Measurements from ENCODE around the gene SURF1.

Gene SURF1

DNA sequence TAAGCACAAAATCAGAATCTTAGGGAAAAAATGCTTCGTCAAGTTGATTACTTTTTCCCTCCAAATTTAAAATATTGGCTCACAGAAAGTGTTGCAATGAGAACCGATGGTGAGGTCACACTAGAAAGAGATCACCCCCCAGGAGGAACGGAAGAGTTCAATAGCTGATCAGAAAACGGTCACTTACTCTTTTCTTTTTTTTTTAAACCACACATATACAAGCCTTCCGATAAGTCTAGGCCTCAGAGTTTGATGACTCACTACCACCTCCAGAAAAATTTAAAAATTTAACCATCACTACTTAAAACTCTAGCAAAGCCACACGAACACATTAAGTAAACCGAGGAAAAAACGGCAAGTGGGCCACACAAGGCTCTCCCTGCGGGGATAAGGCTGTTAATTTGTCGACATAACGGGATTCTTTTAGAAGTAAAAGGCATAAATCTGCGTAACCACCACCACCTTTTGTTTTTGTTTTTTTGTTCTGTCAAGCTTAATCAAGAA, 18.4 kb upstream of the SURF1 start:
- H3K9ac ChIP-seq (ENCODE audit: low read length in 2 of 2): peak overlapping the region; percentile 86 to 89
- H3K4me3 ChIP-seq (ENCODE audit: low read length in 2 of 2): peak overlapping the region; percentile 82 to 84
- peaks cover 11 to 14% of the 10 kb centered on the region in 2 donors for H3K36me3 ChIP-seq (ENCODE audit: control insufficient read depth in 2 of 2, insufficient read depth in 2 of 2, low read length in 2 of 2)
- peaks cover 0 to 4% of the 10 kb centered on the region in 2 donors for H3K9me3 ChIP-seq (ENCODE audit: control insufficient read depth in 2 of 2, low read length in 2 of 2)
- no peaks in the 10 kb centered on the region for H3K27me3 ChIP-seq (ENCODE audit: control insufficient read depth in 1 of 2, insufficient read depth in 2 of 2, low read length in 2 of 2)
- H3K4me1 ChIP-seq (ENCODE audit: control insufficient read depth, insufficient read depth, low read length): peaks cover 49% of the 10 kb centered on the region
- H3K27ac ChIP-seq (ENCODE audit: low read length): peak overlapping the region; percentile 62

DNA sequence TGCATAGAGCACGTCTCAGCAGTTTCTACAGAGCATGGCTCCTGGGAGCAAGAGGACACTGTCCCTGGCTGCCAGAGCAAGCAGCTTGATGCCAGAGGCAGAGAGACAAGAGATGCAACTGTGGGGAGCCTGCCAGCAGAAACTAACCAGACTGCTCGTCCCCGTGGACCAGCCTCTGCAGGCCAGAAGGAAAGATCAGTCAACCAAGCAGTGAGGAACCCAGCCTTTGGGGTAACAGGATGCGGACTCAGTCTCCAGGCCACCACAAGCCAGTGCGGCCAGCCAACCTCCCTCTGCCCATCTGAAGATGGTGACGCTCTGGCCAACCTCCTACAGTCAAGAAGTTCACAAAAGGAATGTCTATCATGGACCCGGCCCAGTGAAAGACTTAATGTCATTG, 15.9 kb upstream of the SURF1 start:
- Histone ChIP-seq H3K27me3 (ENCODE audit: control insufficient read depth in 1 of 2, insufficient read depth in 2 of 2, low read length in 2 of 2) (no peaks in the 10 kb centered on the region), H3K4me3 (ENCODE audit: low read length in 2 of 2) (no peak overlapping the region), H3K4me1 (ENCODE audit: control insufficient read depth, insufficient read depth, low read length) (peaks cover 66% of the 10 kb centered on the region), H3K9me3 (ENCODE audit: control insufficient read depth in 2 of 2, low read length in 2 of 2) (no peaks in the 10 kb centered on the region), H3K27ac (ENCODE audit: low read length) (no peak overlapping the region), H3K36me3 (ENCODE audit: control insufficient read depth in 2 of 2, insufficient read depth in 2 of 2, low read length in 2 of 2) (peaks cover 12 to 18% of the 10 kb centered on the region in 2 donors), H3K9ac (ENCODE audit: low read length in 2 of 2) (peak overlapping the region; percentile 23 to 36)

DNA sequence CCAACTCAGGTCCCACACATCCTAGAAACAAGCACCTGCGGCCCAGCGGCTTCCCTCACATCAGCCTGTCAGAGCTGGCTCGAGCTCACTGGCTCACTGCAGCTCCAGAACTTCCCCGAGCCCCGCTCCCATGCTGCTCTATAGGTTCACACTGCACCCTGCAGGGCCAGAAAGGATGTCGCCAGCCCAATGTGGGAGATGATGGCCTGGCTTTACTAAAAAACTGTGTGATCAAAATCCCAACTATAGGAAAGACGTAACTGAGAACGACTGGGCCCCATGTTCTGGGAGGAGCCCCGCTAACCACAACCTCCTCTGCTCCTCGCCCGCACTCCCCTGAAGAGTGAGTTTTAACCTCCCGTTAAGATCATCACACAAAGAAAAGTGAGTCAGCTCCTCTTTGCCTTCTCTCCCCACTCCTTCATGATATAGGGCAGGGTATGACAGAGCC, 15.0 kb upstream of the SURF1 start:
- peaks cover 60% of the 10 kb centered on the region for H3K4me1 ChIP-seq (ENCODE audit: control insufficient read depth, insufficient read depth, low read length)
- H3K27me3 ChIP-seq (ENCODE audit: control insufficient read depth in 1 of 2, insufficient read depth in 2 of 2, low read length in 2 of 2): no peaks in the 10 kb centered on the region
- no peaks in the 10 kb centered on the region for H3K9me3 ChIP-seq (ENCODE audit: control insufficient read depth in 2 of 2, low read length in 2 of 2)
- H3K36me3 ChIP-seq (ENCODE audit: control insufficient read depth in 2 of 2, insufficient read depth in 2 of 2, low read length in 2 of 2): peaks cover 18 to 27% of the 10 kb centered on the region in 2 donors
- peak overlapping the region in 1 of 2 donors; percentile 36 for H3K9ac ChIP-seq (ENCODE audit: low read length in 2 of 2)
- no peak overlapping the region for H3K4me3 ChIP-seq (ENCODE audit: low read length in 2 of 2)
- no peak overlapping the region for H3K27ac ChIP-seq (ENCODE audit: low read length)

DNA sequence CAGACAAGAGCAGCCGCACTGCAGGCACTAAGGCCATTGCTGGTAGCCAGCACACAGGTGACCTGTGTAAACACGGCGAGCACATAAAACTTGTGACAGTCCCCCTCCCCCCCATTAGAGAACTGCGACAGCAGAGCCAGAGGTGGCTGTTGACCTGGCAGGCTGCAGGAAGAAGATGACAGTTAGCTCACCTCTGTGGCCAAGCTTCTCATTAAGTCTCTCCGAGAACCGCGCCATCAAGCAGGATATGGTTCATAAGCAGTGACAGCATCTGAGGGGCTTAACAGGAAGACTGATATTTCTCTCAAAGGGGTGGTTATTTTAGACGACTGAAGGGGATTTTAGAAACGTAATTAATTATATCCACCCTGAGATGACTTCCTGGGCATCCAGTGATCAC, 14.4 kb upstream of the SURF1 start:
- no peak overlapping the region for H3K4me3 ChIP-seq (ENCODE audit: low read length in 2 of 2)

DNA sequence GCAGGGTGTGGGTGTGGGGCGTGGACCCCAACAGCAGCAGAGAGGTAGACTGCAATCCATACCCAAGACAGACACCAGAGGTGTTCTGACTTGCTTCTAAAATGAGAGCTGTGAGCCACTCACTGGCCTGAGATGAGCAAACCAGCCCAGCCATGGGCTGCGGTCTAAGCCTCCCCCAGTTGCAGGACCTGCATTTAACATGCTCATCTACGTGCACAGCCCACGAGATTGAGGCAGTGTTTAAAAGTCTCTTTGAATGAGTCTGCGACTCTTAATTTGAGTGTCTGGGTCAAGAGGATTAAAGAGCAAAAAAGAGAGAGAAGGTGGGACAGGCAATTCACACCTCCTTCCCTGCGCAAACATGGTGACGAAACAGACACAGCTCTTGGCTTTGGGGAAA, 13.6 kb upstream of the SURF1 start:
- no peak overlapping the region for H3K4me3 ChIP-seq (ENCODE audit: low read length in 2 of 2)
- no peak overlapping the region for H3K9ac ChIP-seq (ENCODE audit: low read length in 2 of 2)
- H3K27ac ChIP-seq (ENCODE audit: low read length): no peak overlapping the region
- no peaks in the 10 kb centered on the region for H3K27me3 ChIP-seq (ENCODE audit: control insufficient read depth in 1 of 2, insufficient read depth in 2 of 2, low read length in 2 of 2)
- H3K36me3 ChIP-seq (ENCODE audit: control insufficient read depth in 2 of 2, insufficient read depth in 2 of 2, low read length in 2 of 2): peaks cover 32 to 39% of the 10 kb centered on the region in 2 donors
- no peaks in the 10 kb centered on the region for H3K9me3 ChIP-seq (ENCODE audit: control insufficient read depth in 2 of 2, low read length in 2 of 2)
- peaks cover 58% of the 10 kb centered on the region for H3K4me1 ChIP-seq (ENCODE audit: control insufficient read depth, insufficient read depth, low read length)

More for the DNA sequence above, 14.4 kb upstream of the SURF1 start:
- Histone ChIP-seq H3K9me3 (ENCODE audit: control insufficient read depth in 2 of 2, low read length in 2 of 2) (no peaks in the 10 kb centered on the region), H3K27ac (ENCODE audit: low read length) (no peak overlapping the region), H3K27me3 (ENCODE audit: control insufficient read depth in 1 of 2, insufficient read depth in 2 of 2, low read length in 2 of 2) (no peaks in the 10 kb centered on the region), H3K4me1 (ENCODE audit: control insufficient read depth, insufficient read depth, low read length) (peaks cover 60% of the 10 kb centered on the region), H3K36me3 (ENCODE audit: control insufficient read depth in 2 of 2, insufficient read depth in 2 of 2, low read length in 2 of 2) (peaks cover 24 to 33% of the 10 kb centered on the region in 2 donors), H3K9ac (ENCODE audit: low read length in 2 of 2) (peak overlapping the region in 1 of 2 donors; percentile 36)

DNA sequence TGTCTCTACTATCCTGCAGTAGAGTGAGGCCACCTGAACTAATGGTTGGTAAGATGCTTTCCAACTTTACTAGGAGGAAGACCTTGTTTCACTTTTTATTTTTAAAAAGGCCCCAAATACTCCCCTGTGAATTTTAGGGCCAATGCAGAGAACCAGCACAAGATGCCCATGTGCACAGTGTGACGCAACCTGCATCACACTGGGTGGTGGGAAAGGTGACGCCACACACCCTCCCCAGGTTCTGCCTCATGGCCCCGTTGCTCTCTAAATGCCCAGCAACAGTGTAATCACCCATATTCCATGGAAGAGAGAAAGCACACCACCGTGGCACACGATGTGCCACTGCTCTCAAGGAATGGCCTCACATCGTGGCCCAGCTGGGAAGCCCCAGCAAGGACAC, 13.1 kb upstream of the SURF1 start:
- no peaks in the 10 kb centered on the region for H3K9me3 ChIP-seq (ENCODE audit: control insufficient read depth in 2 of 2, low read length in 2 of 2)
- peak overlapping the region in 1 of 2 donors; percentile 21 for H3K9ac ChIP-seq (ENCODE audit: low read length in 2 of 2)
- H3K36me3 ChIP-seq (ENCODE audit: control insufficient read depth in 2 of 2, insufficient read depth in 2 of 2, low read length in 2 of 2): peaks cover 35 to 42% of the 10 kb centered on the region in 2 donors
- H3K4me1 ChIP-seq (ENCODE audit: control insufficient read depth, insufficient read depth, low read length): peaks cover 56% of the 10 kb centered on the region
- H3K4me3 ChIP-seq (ENCODE audit: low read length in 2 of 2): no peak overlapping the region
- H3K27me3 ChIP-seq (ENCODE audit: control insufficient read depth in 1 of 2, insufficient read depth in 2 of 2, low read length in 2 of 2): no peaks in the 10 kb centered on the region
- H3K27ac ChIP-seq (ENCODE audit: low read length): no peak overlapping the region

DNA sequence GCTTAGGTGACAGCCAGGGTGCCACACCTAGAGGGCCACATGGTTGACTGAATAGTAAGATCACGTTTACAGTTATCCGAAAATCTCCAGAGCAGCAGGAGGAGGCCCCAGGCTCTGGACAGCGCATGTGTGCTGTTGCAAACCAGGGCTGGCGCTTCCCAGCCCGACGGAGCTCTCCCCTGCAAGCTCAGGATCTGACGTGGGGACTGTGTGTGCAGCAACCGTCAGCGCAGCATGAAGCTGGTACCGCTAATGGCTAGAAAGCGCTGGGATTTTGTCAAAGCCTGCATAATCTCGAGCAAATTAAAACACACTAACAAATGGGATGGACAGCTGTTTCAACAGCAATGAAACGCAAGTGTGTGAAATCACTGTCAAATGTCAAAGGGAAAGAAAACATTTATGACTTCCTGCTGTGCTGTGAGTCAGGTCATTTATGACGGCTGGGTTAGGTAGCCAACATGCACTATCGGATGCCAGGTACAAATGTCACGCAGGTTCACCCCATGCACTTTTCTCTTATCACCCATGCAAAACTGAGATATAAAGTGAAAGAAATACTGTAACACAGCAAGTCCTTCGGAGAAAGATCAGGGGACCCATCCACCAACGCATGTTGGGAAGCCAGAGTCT, 12.1 kb upstream of the SURF1 start:
- H3K4me1 ChIP-seq (ENCODE audit: control insufficient read depth, insufficient read depth, low read length): peaks cover 50% of the 10 kb centered on the region
- H3K27ac ChIP-seq (ENCODE audit: low read length): no peak overlapping the region
- no peak overlapping the region for H3K9ac ChIP-seq (ENCODE audit: low read length in 2 of 2)
- H3K9me3 ChIP-seq (ENCODE audit: control insufficient read depth in 2 of 2, low read length in 2 of 2): no peaks in the 10 kb centered on the region
- H3K4me3 ChIP-seq (ENCODE audit: low read length in 2 of 2): peak overlapping the region in 1 of 2 donors; percentile 22
- H3K27me3 ChIP-seq (ENCODE audit: control insufficient read depth in 1 of 2, insufficient read depth in 2 of 2, low read length in 2 of 2): no peaks in the 10 kb centered on the region
- peaks cover 42 to 50% of the 10 kb centered on the region in 2 donors for H3K36me3 ChIP-seq (ENCODE audit: control insufficient read depth in 2 of 2, insufficient read depth in 2 of 2, low read length in 2 of 2)

DNA sequence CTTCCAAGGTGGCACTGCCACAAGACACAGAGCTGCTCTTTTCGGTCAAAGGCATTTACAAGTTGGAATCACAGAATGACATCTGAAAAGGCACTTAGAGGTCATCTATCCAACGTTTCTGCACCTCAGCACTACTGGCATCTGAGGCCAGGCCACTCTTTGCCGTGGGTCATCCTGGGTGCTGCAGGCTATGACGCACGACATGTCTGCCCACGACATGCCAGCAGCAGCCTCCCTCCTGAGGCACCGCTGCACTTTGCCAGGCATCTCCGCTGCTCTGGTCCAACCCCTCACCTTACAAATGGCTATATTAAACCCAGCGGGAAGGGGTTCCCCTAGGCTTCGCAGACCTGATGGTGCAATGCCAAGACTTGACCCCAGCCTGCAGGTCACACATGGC, 11.5 kb upstream of the SURF1 start:
- Histone ChIP-seq H3K36me3 (ENCODE audit: control insufficient read depth in 2 of 2, insufficient read depth in 2 of 2, low read length in 2 of 2) (peaks cover 48 to 52% of the 10 kb centered on the region in 2 donors), H3K9ac (ENCODE audit: low read length in 2 of 2) (no peak overlapping the region), H3K9me3 (ENCODE audit: control insufficient read depth in 2 of 2, low read length in 2 of 2) (no peaks in the 10 kb centered on the region), H3K4me1 (ENCODE audit: control insufficient read depth, insufficient read depth, low read length) (peaks cover 45% of the 10 kb centered on the region), H3K27me3 (ENCODE audit: control insufficient read depth in 1 of 2, insufficient read depth in 2 of 2, low read length in 2 of 2) (no peaks in the 10 kb centered on the region), H3K4me3 (ENCODE audit: low read length in 2 of 2) (peak overlapping the region in 1 of 2 donors; percentile 22), H3K27ac (ENCODE audit: low read length) (no peak overlapping the region)

DNA sequence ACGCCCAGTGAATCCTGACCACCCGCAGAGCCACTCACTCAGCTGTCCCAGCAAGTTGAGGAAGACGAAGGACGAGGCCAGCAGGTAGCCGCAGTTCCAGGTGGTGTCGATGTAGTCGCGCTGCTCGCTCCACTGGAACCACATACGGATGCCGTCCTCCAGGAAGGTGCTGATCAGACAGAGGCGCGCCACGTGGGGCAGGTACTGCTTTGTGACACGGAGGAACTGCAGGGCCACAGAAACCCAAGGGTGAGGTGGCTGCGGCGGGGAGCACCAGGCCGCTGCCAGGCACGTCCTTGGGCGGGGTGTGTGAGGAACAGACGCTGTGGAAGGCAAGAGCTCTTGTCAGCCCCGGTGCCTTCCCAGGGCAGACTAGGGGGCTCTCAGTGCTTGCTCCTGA, 10.9 kb upstream of the SURF1 start:
- Histone ChIP-seq H3K36me3 (ENCODE audit: control insufficient read depth in 2 of 2, insufficient read depth in 2 of 2, low read length in 2 of 2) (peaks cover 45 to 54% of the 10 kb centered on the region in 2 donors), H3K27ac (ENCODE audit: low read length) (no peak overlapping the region), H3K9ac (ENCODE audit: low read length in 2 of 2) (no peak overlapping the region), H3K27me3 (ENCODE audit: control insufficient read depth in 1 of 2, insufficient read depth in 2 of 2, low read length in 2 of 2) (no peaks in the 10 kb centered on the region), H3K4me3 (ENCODE audit: low read length in 2 of 2) (no peak overlapping the region), H3K9me3 (ENCODE audit: control insufficient read depth in 2 of 2, low read length in 2 of 2) (no peaks in the 10 kb centered on the region), H3K4me1 (ENCODE audit: control insufficient read depth, insufficient read depth, low read length) (peaks cover 40% of the 10 kb centered on the region)

DNA sequence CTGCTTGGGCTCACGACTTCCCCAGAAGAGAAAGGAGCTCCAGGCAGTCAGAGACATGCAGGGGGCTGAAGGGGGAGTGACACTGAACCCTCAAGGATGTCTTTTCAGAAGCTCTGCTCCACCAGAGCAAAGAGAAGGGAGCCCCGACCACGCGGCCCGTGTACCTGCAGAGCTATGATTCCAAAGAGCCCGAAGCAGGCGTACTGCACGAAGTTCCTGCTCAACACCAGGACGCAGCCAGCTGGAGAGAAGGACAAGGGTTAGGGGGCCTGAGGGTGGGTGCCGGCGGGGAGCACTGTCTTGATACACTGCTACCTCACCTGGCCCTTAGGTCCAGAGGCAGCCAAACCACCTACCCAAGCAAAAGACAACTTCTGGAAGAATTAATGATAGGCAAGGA, 10.1 kb upstream of the SURF1 start:
- H3K9ac ChIP-seq (ENCODE audit: low read length in 2 of 2): no peak overlapping the region
- no peaks in the 10 kb centered on the region for H3K9me3 ChIP-seq (ENCODE audit: control insufficient read depth in 2 of 2, low read length in 2 of 2)
- H3K27me3 ChIP-seq (ENCODE audit: control insufficient read depth in 1 of 2, insufficient read depth in 2 of 2, low read length in 2 of 2): no peaks in the 10 kb centered on the region
- no peak overlapping the region for H3K4me3 ChIP-seq (ENCODE audit: low read length in 2 of 2)
- H3K27ac ChIP-seq (ENCODE audit: low read length): no peak overlapping the region
- peaks cover 32% of the 10 kb centered on the region for H3K4me1 ChIP-seq (ENCODE audit: control insufficient read depth, insufficient read depth, low read length)
- H3K36me3 ChIP-seq (ENCODE audit: control insufficient read depth in 2 of 2, insufficient read depth in 2 of 2, low read length in 2 of 2): peaks cover 52 to 61% of the 10 kb centered on the region in 2 donors

DNA sequence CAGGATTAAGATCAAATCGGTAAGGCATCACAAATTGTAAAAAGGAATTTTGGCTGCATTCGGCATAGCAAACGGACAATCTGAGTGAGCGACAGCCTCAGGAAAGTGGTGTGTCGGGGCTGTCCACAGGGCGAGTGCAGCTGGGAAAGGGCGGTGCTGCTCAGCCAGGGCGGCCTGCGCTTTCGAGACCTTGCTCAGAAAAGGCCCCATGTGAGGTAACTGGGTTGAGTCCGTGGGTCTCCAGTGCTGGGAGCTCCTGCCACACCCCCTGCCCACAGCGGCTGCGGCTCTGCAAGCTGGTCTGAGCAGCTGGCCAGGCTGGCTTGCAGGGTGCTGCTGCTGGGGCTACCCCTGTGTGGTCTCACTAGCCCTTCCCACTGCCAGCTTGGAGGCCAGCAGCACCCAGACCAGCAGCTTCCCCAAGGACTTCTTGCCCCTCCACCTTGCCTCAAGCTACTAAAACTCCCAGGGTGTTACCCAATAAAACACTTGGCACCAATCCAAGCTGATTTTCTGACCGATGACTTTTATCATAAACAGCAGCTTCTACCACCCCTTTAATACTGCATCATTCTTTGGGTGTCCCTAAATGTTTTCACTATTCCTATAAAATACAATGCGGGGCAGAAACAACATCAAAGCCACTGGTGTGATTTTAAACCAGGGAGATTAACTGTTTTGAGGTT, 6.2 kb upstream of the SURF1 start:
- Histone ChIP-seq H3K27me3 (ENCODE audit: control insufficient read depth in 1 of 2, insufficient read depth in 2 of 2, low read length in 2 of 2) (no peaks in the 10 kb centered on the region), H3K4me1 (ENCODE audit: control insufficient read depth, insufficient read depth, low read length) (peaks cover 8% of the 10 kb centered on the region), H3K36me3 (ENCODE audit: control insufficient read depth in 2 of 2, insufficient read depth in 2 of 2, low read length in 2 of 2) (peaks cover 54 to 65% of the 10 kb centered on the region in 2 donors), H3K4me3 (ENCODE audit: low read length in 2 of 2) (no peak overlapping the region), H3K27ac (ENCODE audit: low read length) (no peak overlapping the region), H3K9ac (ENCODE audit: low read length in 2 of 2) (no peak overlapping the region), H3K9me3 (ENCODE audit: control insufficient read depth in 2 of 2, low read length in 2 of 2) (no peaks in the 10 kb centered on the region)

Data from stomach smooth muscle (tissue), 2 donors.